ENCODE data around the gene CAMK4. TPM values are rescaled to one million over a fixed set of nuclear protein-coding genes. Genes with fewer than 3 reads are reported as not detected.
"Not testable (repeated sequence)": the region's sequence is repeated elsewhere in the genome, so short reads cannot be mapped to it uniquely, and the experiment has no call there.

CAMK4 gene
- total RNA-seq, 1 experiment from 2014 or later = 6.3 TPM

DNA sequence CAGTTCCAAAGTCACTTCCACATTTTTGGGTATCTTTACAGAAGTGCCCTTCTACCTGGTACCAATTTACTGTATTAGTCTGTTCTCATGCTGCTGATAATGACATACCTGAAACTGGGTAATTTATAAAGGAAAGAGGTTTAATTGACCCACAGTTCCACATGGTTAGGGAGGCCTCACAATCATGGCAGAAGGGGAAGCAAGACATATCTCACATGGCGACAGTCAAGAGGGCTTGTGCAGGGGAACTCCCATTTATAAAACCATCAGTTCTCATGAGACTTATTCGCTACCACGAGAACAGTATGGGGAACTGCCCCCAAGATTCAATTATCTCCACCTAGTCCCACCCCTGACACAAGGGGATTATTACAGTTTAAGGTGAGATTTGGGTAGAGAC is 185.9 kb downstream of the CAMK4 start:
- not testable (repeated sequence) for H3K4me2 ChIP-seq (ENCODE audit: insufficient read depth, insufficient read length, low read length); H3K18ac ChIP-seq (ENCODE audit: insufficient read length, low read depth, low read length); H4K5ac ChIP-seq (ENCODE audit: insufficient read length, low read depth, low read length); H2BK5ac ChIP-seq (ENCODE audit: insufficient read length, low read length); H2BK12ac ChIP-seq (ENCODE audit: insufficient read length, low read depth, low read length); H4K20me1 ChIP-seq (ENCODE audit: control insufficient read depth, insufficient read depth, insufficient read length); H3K9ac ChIP-seq (ENCODE audit: extremely low read depth, insufficient read length, low read length); H4K8ac ChIP-seq (replicated peaks; ENCODE audit: insufficient read length, low read depth, low read length); H3K23ac ChIP-seq (ENCODE audit: insufficient read length, low read depth, low read length); H3T11ph ChIP-seq (ENCODE audit: low read length); H3K56ac ChIP-seq (ENCODE audit: insufficient read length, low read depth, low read length); H3K27me3 ChIP-seq (ENCODE audit: insufficient read depth, low read length); H2AFZ ChIP-seq (ENCODE audit: low read length); H3K4ac ChIP-seq (ENCODE audit: low read depth, low read length); H2BK120ac ChIP-seq (ENCODE audit: low read depth, low read length, poor library complexity, severe bottlenecking); H2AK5ac ChIP-seq (ENCODE audit: insufficient read length, low read length); H3K4me1 ChIP-seq (ENCODE audit: insufficient read depth, low read length); H3K79me2 ChIP-seq (ENCODE audit: insufficient read depth, low read length); H3K9me3 ChIP-seq (ENCODE audit: control insufficient read depth, low read depth, low read length); H2BK20ac ChIP-seq (ENCODE audit: low read depth, low read length, poor library complexity, severe bottlenecking); DNase-seq; H3K27ac Mint-ChIP-seq; H3K23me2 ChIP-seq (ENCODE audit: insufficient read length, low read depth, low read length, poor library complexity, severe bottlenecking); H4K91ac ChIP-seq (ENCODE audit: insufficient read length, low read depth, low read length); H3K27ac ChIP-seq (ENCODE audit: insufficient read length, low read depth, low read length); H3K4me3 Mint-ChIP-seq; H2BK15ac ChIP-seq (ENCODE audit: low read depth, low read length); H3K79me1 ChIP-seq (ENCODE audit: insufficient read depth, low read depth, low read length, poor library complexity, severe bottlenecking); H3K4me1 Mint-ChIP-seq; H3K14ac ChIP-seq (ENCODE audit: insufficient read depth, low read length); H3K27me3 Mint-ChIP-seq (ENCODE audit: low read depth)
- Mint-ChIP-seq H3K9me3 (peaks cover 16 to 19% of the 10 kb centered on the region in 2 experiments), H3K36me3 (ENCODE audit: insufficient read depth in 1 of 3, low read depth in 3 of 3) (peaks cover 12 to 21% (median 17%) of the 10 kb centered on the region in 3 experiments)
- WGBS (ENCODE audit: extremely low coverage, insufficient read length, low lambda C conversion rate) = no CpG with 5 or more reads among the region's 3 CpGs
